LNCaP clone FGC (cell line): Measurements from ENCODE around the gene PGM5.
A peak's percentile ranks its signal among the peaks of the same experiment; 100 is the strongest.
"Not testable (repeated sequence)": the region's sequence is repeated elsewhere in the genome, so short reads cannot be mapped to it uniquely, and the experiment has no call there.

ENCODE experiments used
- DNase-seq: peaks from one replicate; pipeline ENCODE4 v3.0.0-alpha.2; 2011; ENCODE audit warnings: low read depth
- H3K4me3 ChIP-seq: 2 replicates; pipeline ENCODE4 v1.5.1; 2011; ENCODE audit warnings: mild to moderate bottlenecking, low read depth, low read length, control low read depth

The PGM5 gene

GRCh38 chr9:68356380-68357118 is at the start of gene PGM5:
Gene PGM5, plus strand, starts transcription at chr9:68356611. Its CDS starts 517 bp downstream, at chr9:68357128.
- H3K4me3 ChIP-seq, result peak within 1 kb of the TSS; percentile 25; the same call in 1 of the 2 replicates
- DNase-seq, result not testable (repeated sequence)

GRCh38 chr9:68307127-68307526 is 49.3 kb upstream of the PGM5 start:
- H3K4me3 ChIP-seq, DNase-seq: not testable (repeated sequence)

- not testable (repeated sequence) for DNase-seq, H3K4me3 ChIP-seq
Observed at GRCh38 chr9:68307654-68308053, 48.8 kb upstream of the PGM5 start.

- DNase-seq, H3K4me3 ChIP-seq: not testable (repeated sequence)
Observed at GRCh38 chr9:68311208-68311607, 45.2 kb upstream of the PGM5 start.

- not testable (repeated sequence) for H3K4me3 ChIP-seq, DNase-seq
Observed at GRCh38 chr9:68318209-68318608, 38.2 kb upstream of the PGM5 start.

GRCh38 chr9:68323749-68324148 is 32.7 kb upstream of the PGM5 start:
- not testable (repeated sequence) for H3K4me3 ChIP-seq, DNase-seq

- not testable (repeated sequence) for DNase-seq, H3K4me3 ChIP-seq
Observed at GRCh38 chr9:68324518-68324917, 31.9 kb upstream of the PGM5 start.

- H3K4me3 ChIP-seq, DNase-seq: not testable (repeated sequence)
Observed at GRCh38 chr9:68329106-68329505, 27.3 kb upstream of the PGM5 start.

- DNase-seq, H3K4me3 ChIP-seq: not testable (repeated sequence)
Observed at GRCh38 chr9:68330531-68331173, 25.8 kb upstream of the PGM5 start.

GRCh38 chr9:68332122-68332521 is 24.3 kb upstream of the PGM5 start:
- not testable (repeated sequence) for H3K4me3 ChIP-seq, DNase-seq

- not testable (repeated sequence) for DNase-seq, H3K4me3 ChIP-seq
Observed at GRCh38 chr9:68335935-68336334, 20.5 kb upstream of the PGM5 start.

GRCh38 chr9:68336639-68337339 is 19.6 kb upstream of the PGM5 start:
- not testable (repeated sequence) for H3K4me3 ChIP-seq, DNase-seq

GRCh38 chr9:68338000-68338399 is 18.4 kb upstream of the PGM5 start:
- not testable (repeated sequence) for H3K4me3 ChIP-seq, DNase-seq

GRCh38 chr9:68342265-68343025 is 14.0 kb upstream of the PGM5 start:
- H3K4me3 ChIP-seq, DNase-seq: not testable (repeated sequence)

GRCh38 chr9:68343242-68343641 is 13.2 kb upstream of the PGM5 start:
- H3K4me3 ChIP-seq, DNase-seq: not testable (repeated sequence)

GRCh38 chr9:68343992-68344391 is 12.4 kb upstream of the PGM5 start:
- not testable (repeated sequence) for H3K4me3 ChIP-seq, DNase-seq

GRCh38 chr9:68351689-68352088 is 4.7 kb upstream of the PGM5 start:
- not testable (repeated sequence) for DNase-seq, H3K4me3 ChIP-seq

GRCh38 chr9:68355993-68356379 is 425 bp upstream of the PGM5 start:
- H3K4me3 ChIP-seq, DNase-seq: not testable (repeated sequence)

- not testable (repeated sequence) for DNase-seq, H3K4me3 ChIP-seq
Observed at GRCh38 chr9:68357119-68357714, 806 bp downstream of the PGM5 start.
